H1 (cell line): ENCODE results near the gene RENBP. TPM values are rescaled to one million over a fixed set of nuclear protein-coding genes. Genes with fewer than 3 reads are reported as not detected.

ENCODE experiments used
- CTCF ChIA-PET: fragments of 300-600 bp; sonication (Branson Sonifier 250); formaldehyde crosslinking; loops from one replicate; lab custom pipeline; 2021; ENCODE audit not compliant: partially characterized antibody; lab: Charles Lee
- POLR2A ChIA-PET: fragments of 300-600 bp; sonication (Branson Sonifier 250); formaldehyde crosslinking; loops from one replicate; lab custom pipeline; 2021; ENCODE audit warnings: inconsistent platforms; ENCODE audit not compliant: partially characterized antibody; lab: Charles Lee
- DNase-seq, 2 experiments: peaks; one replicate each; pipeline versions ENCODE4 v3.0.0 to v3.0.0-alpha.2; 2010 to 2022; ENCODE audit warnings: low spot score in 2 of 2, low read depth in 1 of 2, mixed read lengths in 1 of 2
- FAIRE-seq: peaks from 2 replicates; lab custom pipeline; 2011; peaks lifted over from hg19 to GRCh38; lab: Jason Lieb, UNC
- H2AFZ ChIP-seq: 2 replicates; pipeline ENCODE4 v1.8.1; 2012; ENCODE audit warnings: low read length, inconsistent platforms
- H2AK5ac ChIP-seq: 2 replicates; pipeline ENCODE4 v1.6.1; 2013; ENCODE audit warnings: low read depth, low read length
- H2BK120ac ChIP-seq: replicated peaks from 2 replicates; pipeline ENCODE3; 2013; ENCODE audit warnings: low read depth, low read length, inconsistent platforms
- H2BK12ac ChIP-seq: 2 replicates; pipeline ENCODE4 v1.6.1; 2013; ENCODE audit warnings: low read depth, low read length
- H2BK15ac ChIP-seq: 2 replicates; pipeline ENCODE4 v1.6.1; 2013; ENCODE audit warnings: low read length
- H2BK20ac ChIP-seq: 2 replicates; pipeline ENCODE4 v1.6.1; 2013; ENCODE audit warnings: low read length
- H2BK5ac ChIP-seq: 2 replicates; pipeline ENCODE4 v1.6.1; 2013; ENCODE audit warnings: low read depth, low read length
- H3K14ac ChIP-seq: 2 replicates; pipeline ENCODE4 v1.6.1; 2013; ENCODE audit warnings: inconsistent platforms; ENCODE audit not compliant: insufficient read length
- H3K18ac ChIP-seq: 2 replicates; pipeline ENCODE4 v1.6.1; 2013; ENCODE audit warnings: low read length; ENCODE audit errors: extremely low read depth
- H3K23ac ChIP-seq: 2 replicates; pipeline ENCODE4 v1.6.1; 2013; ENCODE audit warnings: inconsistent platforms; ENCODE audit not compliant: insufficient read length
- H3K23me2 ChIP-seq: 2 replicates; pipeline ENCODE4 v1.6.1; 2013; ENCODE audit warnings: low read depth, low read length
- H3K27ac ChIP-seq: 2 replicates; pipeline ENCODE4 v1.6.1; 2011; ENCODE audit warnings: low read depth, low read length, inconsistent platforms
- H3K27me3 ChIP-seq, 4 experiments: replicated peaks in 1 of 4; 1 replicate in 1 of 4; 2 replicates in 3 of 4; pipeline versions ENCODE4 v1.6.1 to v1.8.1; 2011 to 2013; ENCODE audit warnings: low read length in 3 of 4, mild to moderate bottlenecking in 3 of 4, inconsistent platforms in 2 of 4, mixed read lengths in 2 of 4, moderate library complexity in 1 of 4; ENCODE audit not compliant: control insufficient read depth in 3 of 4, insufficient read depth in 3 of 4; ENCODE audit errors: extremely low read depth in 1 of 4
- H3K36me3 ChIP-seq, 4 experiments: 2 replicates each; pipeline versions ENCODE4 v1.6.1 to v1.8.1; 2011 to 2013; ENCODE audit warnings: mild to moderate bottlenecking in 4 of 4, low read length in 3 of 4, moderate library complexity in 2 of 4, control low read depth in 1 of 4, inconsistent platforms in 1 of 4; ENCODE audit not compliant: insufficient read depth in 4 of 4, control insufficient read depth in 2 of 4
- H3K4ac ChIP-seq: replicated peaks from 2 replicates; pipeline ENCODE3; 2013; ENCODE audit warnings: low read length, low read depth, mixed read lengths, inconsistent platforms; ENCODE audit not compliant: insufficient read length
- H3K4me1 ChIP-seq, 4 experiments: replicated peaks in 1 of 4; 1 replicate in 1 of 4; 2 replicates in 3 of 4; pipeline versions ENCODE4 v1.6.1 to v1.8.1; 2011 to 2013; ENCODE audit warnings: low read length in 3 of 4, inconsistent platforms in 2 of 4, mixed read lengths in 1 of 4; ENCODE audit not compliant: insufficient read depth in 4 of 4, control insufficient read depth in 3 of 4
- H3K4me2 ChIP-seq, 2 experiments: 2 replicates each; pipeline versions ENCODE4 v1.6.1 to v1.8.1; 2011 to 2013; ENCODE audit warnings: low read depth in 2 of 2, low read length in 2 of 2, control low read depth in 1 of 2, inconsistent platforms in 1 of 2, mild to moderate bottlenecking in 1 of 2; ENCODE audit not compliant: insufficient read depth in 1 of 2
- H3K4me3 ChIP-seq, 4 experiments: fragments of 200-600, 300-600 bp in 1 of 4; sonication (generic), shearing (Covaris generic), sonication (Bioruptor Twin) in 1 of 4; 2 replicates each; pipeline versions ENCODE4 v1.5.1 to v1.8.1; 2011 to 2016; ENCODE audit warnings: low read length in 4 of 4, low read depth in 3 of 4, control low read depth in 2 of 4, inconsistent platforms in 2 of 4, mild to moderate bottlenecking in 2 of 4, mixed read lengths in 1 of 4, moderate library complexity in 1 of 4; ENCODE audit not compliant: insufficient read depth in 2 of 4; ENCODE audit errors: extremely low read depth in 1 of 4
- H3K56ac ChIP-seq: replicated peaks from 2 replicates; pipeline ENCODE3; 2013; ENCODE audit warnings: low read depth, mild to moderate bottlenecking, mixed read lengths, low read length, inconsistent platforms; ENCODE audit not compliant: insufficient read length
- H3K79me1 ChIP-seq: 2 replicates; pipeline ENCODE4 v1.6.1; 2013; ENCODE audit warnings: low read depth, low read length, control low read depth
- H3K79me2 ChIP-seq, 2 experiments: 2 replicates each; pipeline versions ENCODE4 v1.6.1 to v1.8.1; 2012 to 2013; ENCODE audit warnings: low read length in 2 of 2, mild to moderate bottlenecking in 2 of 2, inconsistent platforms in 1 of 2; ENCODE audit not compliant: insufficient read depth in 2 of 2, control insufficient read depth in 1 of 2
- H3K9ac ChIP-seq, 4 experiments: replicated peaks in 1 of 4; 1 replicate in 1 of 4; 2 replicates in 3 of 4; pipeline versions ENCODE4 v1.6.1 to v1.8.1; 2011 to 2013; ENCODE audit warnings: low read depth in 3 of 4, low read length in 3 of 4, control low read depth in 2 of 4, mild to moderate bottlenecking in 2 of 4, moderate library complexity in 2 of 4, inconsistent platforms in 1 of 4; ENCODE audit errors: extremely low read depth in 1 of 4
- H3K9me3 ChIP-seq, 2 experiments: 2 replicates each; pipeline versions ENCODE4 v1.6.1 to v1.8.1; 2012 to 2013; ENCODE audit warnings: mild to moderate bottlenecking in 2 of 2, moderate library complexity in 2 of 2, control low read depth in 1 of 2, inconsistent platforms in 1 of 2, low read depth in 1 of 2, low read length in 1 of 2, mixed read lengths in 1 of 2; ENCODE audit not compliant: insufficient read depth in 2 of 2
- H4K20me1 ChIP-seq, 2 experiments: replicated peaks in 1 of 2; 2 replicates each; pipeline versions ENCODE3 to v1.8.1; 2011 to 2013; ENCODE audit warnings: inconsistent platforms in 2 of 2, low read length in 2 of 2, mild to moderate bottlenecking in 1 of 2; ENCODE audit not compliant: insufficient read depth in 2 of 2, control insufficient read depth in 1 of 2
- H4K5ac ChIP-seq: 2 replicates; pipeline ENCODE4 v1.6.1; 2013; ENCODE audit warnings: low read length, low read depth, mixed read lengths, inconsistent platforms; ENCODE audit not compliant: insufficient read length
- H4K8ac ChIP-seq: 2 replicates; pipeline ENCODE4 v1.8.0; 2013; ENCODE audit warnings: mild to moderate bottlenecking, moderate library complexity, low read length, inconsistent platforms; ENCODE audit not compliant: insufficient read depth; ENCODE audit errors: extremely low read depth
- H4K91ac ChIP-seq: replicated peaks from 2 replicates; pipeline ENCODE3; 2013; ENCODE audit warnings: low read length, mixed read lengths, inconsistent platforms; ENCODE audit not compliant: insufficient read length
- BCL11A ChIP-seq, 2 experiments: IDR thresholded peaks; one replicate each; pipeline ENCODE4 v1.6.1; 2011; ENCODE audit warnings: low read depth in 2 of 2, low read length in 2 of 2, mild to moderate bottlenecking in 2 of 2
- CHD2 ChIP-seq: IDR thresholded peaks from 2 replicates; pipeline ENCODE4 v1.6.1; 2012; ENCODE audit warnings: low read length, improper control_type of control experiment
- GABPA ChIP-seq: IDR thresholded peaks from 2 replicates; pipeline ENCODE4 v1.6.1; 2011; ENCODE audit warnings: mild to moderate bottlenecking, low read length, moderate library complexity, borderline replicate concordance; ENCODE audit not compliant: insufficient read depth
- HDAC2 ChIP-seq, 2 experiments: fragments of 300-600 bp in 1 of 2; sonication (generic) in 1 of 2; IDR thresholded peaks; 2 replicates each; pipeline ENCODE4 v1.6.1; 2011 to 2012; ENCODE audit warnings: low read depth in 2 of 2, low read length in 2 of 2, mild to moderate bottlenecking in 2 of 2, moderate library complexity in 2 of 2, borderline replicate concordance in 1 of 2, inconsistent platforms in 1 of 2
- KDM5A ChIP-seq: fragments of 200-600 bp; IDR thresholded peaks from 2 replicates; pipeline ENCODE4 v1.7.1; 2012; ENCODE audit warnings: mild to moderate bottlenecking, low read length, inconsistent platforms, mixed read lengths
- MAFK ChIP-seq: IDR thresholded peaks from 2 replicates; pipeline ENCODE4 v1.6.1; 2012; ENCODE audit warnings: low read depth, mild to moderate bottlenecking, improper control_type of control experiment, low read length
- NANOG ChIP-seq: IDR thresholded peaks from 2 replicates; pipeline ENCODE4 v1.6.1; 2011; ENCODE audit warnings: low read length, low read depth, mild to moderate bottlenecking, inconsistent platforms; ENCODE audit not compliant: insufficient read depth, poor library complexity, severe bottlenecking
- POLR2A ChIP-seq, 2 experiments: IDR thresholded peaks; 1 replicate in 1 of 2; 2 replicates in 1 of 2; pipeline ENCODE4 v1.6.1; 2011; ENCODE audit warnings: low read depth in 2 of 2, low read length in 2 of 2, mild to moderate bottlenecking in 2 of 2; ENCODE audit errors: control extremely low read depth in 1 of 2
- SIN3A ChIP-seq, 2 experiments: IDR thresholded peaks in 1 of 2; conservative IDR thresholded peaks in 1 of 2; 2 replicates each; pipeline ENCODE4 v1.6.1; 2011 to 2012; ENCODE audit warnings: low read length in 2 of 2, improper control_type of control experiment in 1 of 2, low read depth in 1 of 2, mild to moderate bottlenecking in 1 of 2
- TBP ChIP-seq: IDR thresholded peaks from 2 replicates; pipeline ENCODE4 v1.6.1; 2011; ENCODE audit warnings: low read depth, low read length, improper control_type of control experiment
- WGBS, 2 experiments: shearing (Covaris generic) in 1 of 2; methylation state at CpG; one replicate each; pipeline versions ENCODE4 v1.1.6 to v1.1.7; 2013 to 2015; ENCODE audit warnings: low lambda C conversion rate in 2 of 2, mixed read lengths in 2 of 2, inconsistent platforms in 1 of 2, low coverage in 1 of 2, missing lambda C conversion rate in 1 of 2; ENCODE audit not compliant: insufficient replicate concordance in 2 of 2, insufficient coverage in 1 of 2, insufficient read length in 1 of 2; ENCODE audit errors: extremely low coverage in 1 of 2, missing lambda C conversion rate in 1 of 2; 5-methylcytosine and 5-hydroxymethylcytosine counted together
- polyA plus RNA-seq, 7 experiments: library from polyadenylated mRNA; depleted of rRNA in 3 of 7; stranded (reverse) in 5 of 7; unstranded in 2 of 7; fragments of >200 nt in 5 of 7; fragments of 200-250 nt in 2 of 7; gene quantifications; 1 replicate in 5 of 7; 2 replicates in 1 of 7; 4 replicates in 1 of 7; pipeline versions ENCODE4 v1.2.1 to v1.2.3, GENCODE V29; 2011 to 2013; ENCODE audit warnings: missing spikeins in 2 of 7, mixed read lengths in 2 of 7
- total RNA-seq: library from RNA; stranded (reverse); fragmentation: NEBNext Ultra II Directional; extraction: Animal tissue kit (Norgen Biotek cat#: 25700); gene quantifications from 2 replicates; pipeline ENCODE4 v1.2.1, GENCODE V29; 2021

Gene RENBP
- total and polyA plus RNA-seq, 2 of the 8 experiments (the other 6 are each of a cell fraction or from before 2014, with no cell fraction given): 12.4 to 21.8 TPM

DNA sequence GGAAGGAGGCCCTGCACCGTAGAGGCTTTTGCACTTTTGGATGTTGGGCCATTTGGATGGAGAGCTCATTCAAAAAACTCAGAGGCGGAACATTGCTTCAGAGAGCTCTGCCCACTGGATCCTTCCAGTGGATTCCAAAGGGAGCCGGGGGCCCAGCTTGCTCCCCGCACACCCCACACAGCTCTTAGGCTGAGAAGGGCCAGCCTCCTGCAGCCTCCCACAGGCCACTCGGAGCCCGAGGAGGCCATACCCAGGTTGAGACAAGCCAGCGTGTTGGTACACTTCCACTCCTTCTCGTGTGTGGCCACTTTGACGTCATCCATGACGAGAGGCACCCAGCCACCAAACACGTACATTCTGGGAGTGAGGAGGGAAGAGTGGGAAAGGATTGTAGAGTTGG, 16.8 kb upstream of the RENBP start:
- Histone ChIP-seq H2BK12ac (no peak overlapping the region), H3K36me3 (peaks cover 13 to 74% (median 45%) of the 10 kb centered on the region in 4 experiments), H3K4me1 (peaks cover 0 to 4% (median 0%) of the 10 kb centered on the region in 4 experiments; a peak in 1 of 7 replicates), H3K56ac (no peak overlapping the region), H4K20me1 (peaks cover 2 to 17% of the 10 kb centered on the region in 2 experiments), H3K9ac (no peak overlapping the region), H2BK5ac (no peak overlapping the region), H3K4me2 (no peak overlapping the region), H2AK5ac (no peak overlapping the region), H3K9me3 (no peaks in the 10 kb centered on the region), H3K79me1 (no peaks in the 10 kb centered on the region; the same call in 1 of the 2 replicates), H2AFZ (no peak overlapping the region), H2BK120ac (no peak overlapping the region), H3K14ac (no peak overlapping the region), H3K18ac (no peak overlapping the region), H3K23me2 (no peaks in the 10 kb centered on the region), H3K27me3 (no peaks in the 10 kb centered on the region), H3K4me3 (no peak overlapping the region), H4K91ac (no peak overlapping the region), H3K23ac (no peak overlapping the region), H4K8ac (no peak overlapping the region), H3K79me2 (peaks cover 10 to 40% of the 10 kb centered on the region in 2 experiments), H2BK15ac (no peak overlapping the region), H4K5ac (no peak overlapping the region), H3K27ac (no peak overlapping the region), H2BK20ac (no peak overlapping the region), H3K4ac (no peak overlapping the region)
- TF ChIP-seq GABPA: no peak
- no peak for TF ChIP-seq CHD2
- TF ChIP-seq HDAC2 (IDR thresholded peaks at IDR 0.05; ENCODE audit: borderline replicate concordance in 1 of 2, low read depth in 2 of 2, low read length in 2 of 2): no peak
- TF ChIP-seq NANOG: no peak
- TF ChIP-seq POLR2A (IDR thresholded peaks at IDR 0.05; ENCODE audit: control extremely low read depth in 1 of 2, low read depth in 2 of 2, low read length in 2 of 2): no peak
- no peak for TF ChIP-seq TBP
- TF ChIP-seq MAFK: no peak
- no peak for TF ChIP-seq BCL11A (IDR thresholded peaks at IDR 0.05; ENCODE audit: low read depth in 2 of 2, low read length in 2 of 2)
- no peak for TF ChIP-seq SIN3A (conservative IDR thresholded peaks at IDR 0.05 in 1 of 2, IDR thresholded peaks at IDR 0.05 in 1 of 2; ENCODE audit: low read depth in 1 of 2, low read length in 2 of 2)
- TF ChIP-seq KDM5A: no peak
- FAIRE-seq (no peak), DNase-seq (no peak)
- ChIA-PET POLR2A (interaction anchor here (0.7 to 1.9 kb wide), 4 partner anchors 9 to 37 kb away, joined by 3 to 9 read pairs (median 4); partner anchors contain the start of genes HCFC1 and TMEM187), CTCF (interaction anchor here (1.0 to 11.2 kb wide), 3 partner anchors 13 to 50 kb away, joined by 3 to 102 read pairs (median 3); partner anchors contain the start of gene RENBP)
- 93% methylated on average over 7 of the region's 11 CpGs; no CpG with 5 or more reads in 1 of the 2 experiments for WGBS, 2 experiments
